Measurements from ENCODE around the gene EIF3I. TPM values are rescaled to one million over a fixed set of nuclear protein-coding genes. Genes with fewer than 3 reads are reported as not detected.

Gene EIF3I
- total and polyA plus RNA-seq, 10 of the 15 experiments (the other 5 are each of a cell fraction or from before 2014, with no cell fraction given) = 208 to 606 (median 352) TPM

DNA sequence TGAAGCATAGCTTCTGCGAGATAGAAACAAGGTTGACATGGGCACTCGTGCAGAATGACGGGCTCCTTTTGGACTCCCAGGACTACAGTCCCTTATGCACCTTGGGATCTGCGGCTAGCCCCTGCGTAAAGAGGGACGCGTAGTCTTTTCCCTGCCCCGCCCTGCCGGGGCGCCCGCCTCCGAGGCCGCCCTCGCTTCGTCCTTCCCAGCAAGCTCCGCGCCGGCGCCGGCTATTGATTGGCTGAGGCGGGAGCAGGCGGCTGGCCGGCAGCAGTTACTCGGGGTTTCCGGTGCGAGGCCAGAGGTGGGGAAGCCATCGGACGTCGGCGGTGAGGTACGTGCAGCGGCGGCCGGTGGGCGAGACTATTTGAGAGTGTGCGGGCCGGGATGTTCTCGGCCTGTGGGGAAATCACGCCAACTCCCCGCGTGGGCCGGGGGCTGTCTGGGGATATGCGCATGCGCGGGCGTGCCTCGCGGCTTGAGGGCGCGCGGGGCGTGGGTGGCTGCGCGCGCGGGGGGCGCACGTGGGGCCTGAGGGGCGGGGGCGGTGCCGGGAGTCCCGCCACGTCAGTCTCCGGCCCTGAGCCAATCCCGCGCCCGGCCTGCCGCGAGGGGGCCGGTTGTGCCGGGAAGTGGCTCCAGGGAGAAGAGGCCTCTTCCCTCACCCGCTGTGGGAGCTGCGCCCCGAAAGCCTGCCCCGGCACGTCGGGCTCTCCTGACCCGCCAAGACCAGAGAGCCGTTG lies 42.6 kb upstream of the EIF3I start, which contains the start of gene TXLNA (continued):
- peak in 1 of 2 experiments; percentile 33; a peak in 1 of 4 replicates for TF ChIP-seq EP300 (IDR thresholded peaks at IDR 0.05; ENCODE audit: borderline replicate concordance in 1 of 2, control insufficient read depth in 1 of 2, low read depth in 2 of 2, low read length in 2 of 2)
- TF ChIP-seq KLF5 (IDR thresholded peaks at IDR 0.05; ENCODE audit: partially characterized antibody) = peak; percentile 68
- peak; percentile 44 for TF ChIP-seq MEF2B (IDR thresholded peaks at IDR 0.05; ENCODE audit: partially characterized antibody, poor library complexity, severe bottlenecking)
- TF ChIP-seq SUPT20H (IDR thresholded peaks at IDR 0.05; ENCODE audit: borderline replicate concordance, control insufficient read depth, low read depth, low read length) = no peak
- no peak for TF ChIP-seq ESRRA (IDR thresholded peaks at IDR 0.05; ENCODE audit: low read length)
- no peak for TF ChIP-seq NFIC (IDR thresholded peaks at IDR 0.05; ENCODE audit: low read depth, low read length)
- TF ChIP-seq, protein P1, sequence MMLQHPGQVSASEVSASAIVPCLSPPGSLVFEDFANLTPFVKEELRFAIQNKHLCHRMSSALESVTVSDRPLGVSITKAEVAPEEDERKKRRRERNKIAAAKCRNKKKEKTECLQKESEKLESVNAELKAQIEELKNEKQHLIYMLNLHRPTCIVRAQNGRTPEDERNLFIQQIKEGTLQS (IDR thresholded peaks at IDR 0.05; ENCODE audit: borderline replicate concordance, extremely low read depth, low read depth, low read length) = no peak; the same call in 1 of the 2 replicates
- peak; percentile 90 for TF ChIP-seq IKZF1 (conservative IDR thresholded peaks at IDR 0.05)
- no peak for TF ChIP-seq FOS (IDR thresholded peaks at IDR 0.05; ENCODE audit: borderline replicate concordance, extremely low read depth, insufficient read length)
- peak; percentile 99 for TF ChIP-seq BACH1 (IDR thresholded peaks at IDR 0.05; ENCODE audit: borderline replicate concordance)
- TF ChIP-seq NBN (IDR thresholded peaks at IDR 0.05) = peak; percentile 18
- 0 out of 2 replicates have a peak, but pooled peaks have one; percentile 48 for TF ChIP-seq SMARCA5 (IDR thresholded peaks at IDR 0.05)
- TF ChIP-seq STAT1 (conservative IDR thresholded peaks at IDR 0.05) = no peak
- no peak for TF ChIP-seq FOXM1 (IDR thresholded peaks at IDR 0.05; ENCODE audit: low read depth, low read length)
- peak; percentile 27 for TF ChIP-seq RUNX3 (IDR thresholded peaks at IDR 0.05; ENCODE audit: low read length)
- TF ChIP-seq, protein P2, sequence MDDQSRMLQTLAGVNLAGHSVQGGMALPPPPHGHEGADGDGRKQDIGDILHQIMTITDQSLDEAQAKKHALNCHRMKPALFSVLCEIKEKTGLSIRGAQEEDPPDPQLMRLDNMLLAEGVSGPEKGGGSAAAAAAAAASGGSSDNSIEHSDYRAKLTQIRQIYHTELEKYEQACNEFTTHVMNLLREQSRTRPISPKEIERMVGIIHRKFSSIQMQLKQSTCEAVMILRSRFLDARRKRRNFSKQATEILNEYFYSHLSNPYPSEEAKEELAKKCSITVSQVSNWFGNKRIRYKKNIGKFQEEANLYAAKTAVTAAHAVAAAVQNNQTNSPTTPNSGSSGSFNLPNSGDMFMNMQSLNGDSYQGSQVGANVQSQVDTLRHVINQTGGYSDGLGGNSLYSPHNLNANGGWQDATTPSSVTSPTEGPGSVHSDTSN (IDR thresholded peaks at IDR 0.05; ENCODE audit: insufficient replicate concordance, low read depth, low read length) = peak; percentile 85
- peak; percentile 63 for TF ChIP-seq RELA (IDR thresholded peaks at IDR 0.05; ENCODE audit: borderline replicate concordance, partially characterized antibody)
- no peak for TF ChIP-seq CHD1 (IDR thresholded peaks at IDR 0.05; ENCODE audit: low read depth, low read length)

All from GM12878 (cell line).